DND-41 (cell line): ENCODE results near the gene OR2V2.

Experiments used
- CTCF ChIP-seq: IDR thresholded peaks from 2 replicates; pipeline ENCODE4 v1.5.1; 2012; ENCODE audit warnings: borderline replicate concordance, low read length, moderate library complexity, mild to moderate bottlenecking; ENCODE audit not compliant: poor library complexity, severe bottlenecking; ENCODE audit errors: extremely low read depth
- EZH2 ChIP-seq: IDR thresholded peaks from 3 replicates; pipeline ENCODE4 v1.6.1; 2012; ENCODE audit warnings: borderline replicate concordance, low read depth, mild to moderate bottlenecking, moderate library complexity, low read length, inconsistent platforms; ENCODE audit not compliant: severe bottlenecking

GRCh38 chr5:181130832-181131496, 16.4 kb upstream of the OR2V2 start, which contains the start of gene OR2V1:
- TF ChIP-seq CTCF (no peak), EZH2 (no peak)
